GM12878 (cell line): Measurements from ENCODE around the gene NRP1. TPM values are rescaled to one million over a fixed set of nuclear protein-coding genes. Genes with fewer than 3 reads are reported as not detected.

Source experiments
- ATAC-seq: fragments of 200-7000 bp; cut with Tn5 transposase; 3 replicates; pipeline ENCODE4 v1.9.1; 2020; ENCODE audit warnings: mild to moderate bottlenecking, moderate library complexity
- BruUV-seq: library from RNA; stranded (reverse); fragments of 400-500 nt; replicated peaks from 2 replicates; lab custom pipeline; 2021; lab: Mats Ljungman, UMichigan
- CTCF ChIA-PET: fragments of 300-600 bp; sonication (Branson Sonifier 250); formaldehyde crosslinking; extraction: SDS; loops from one replicate; lab custom pipeline; 2021; ENCODE audit warnings: inconsistent platforms; lab: Yijun Ruan, JAX
- POLR2A ChIA-PET: fragments of 350-600 bp; formaldehyde crosslinking; extraction: SDS; loops from one replicate; lab custom pipeline; 2021; ENCODE audit warnings: inconsistent platforms; lab: Charles Lee
- RAD21 ChIA-PET: fragments of 300-600 bp; sonication (Branson Sonifier 250); formaldehyde crosslinking; loops from one replicate; lab custom pipeline; 2023; ENCODE audit warnings: antibody characterized with exemption; ENCODE audit not compliant: unreplicated experiment; lab: Charles Lee
- SMC1A ChIA-PET: fragments of 300-600 bp; sonication (Branson Sonifier 250); formaldehyde crosslinking; loops from one replicate; lab custom pipeline; 2023; ENCODE audit not compliant: unreplicated experiment, uncharacterized antibody; lab: Charles Lee
- DNase-seq: peaks from one replicate; pipeline ENCODE4 v3.0.0-alpha.2; 2011; ENCODE audit warnings: low read depth, low spot score
- FAIRE-seq: peaks from 3 replicates; lab custom pipeline; 2011; peaks lifted over from hg19 to GRCh38; lab: Jason Lieb, UNC
- H2AFZ ChIP-seq: 2 replicates; pipeline ENCODE4 v1.6.0; 2011; ENCODE audit warnings: low read depth, low read length, control low read depth; ENCODE audit not compliant: control insufficient read depth
- H3K27ac ChIP-seq: 2 replicates; pipeline ENCODE4 v1.5.1; 2011; ENCODE audit warnings: control low read depth; ENCODE audit not compliant: control insufficient read depth, insufficient read depth
- H3K27me3 ChIP-seq, 2 experiments: replicated peaks in 1 of 2; 2 replicates each; pipeline versions ENCODE4 v1.6.0 to v1.6.1; 2011; ENCODE audit warnings: low read length in 1 of 2; ENCODE audit not compliant: control insufficient read depth in 2 of 2, insufficient read depth in 2 of 2
- H3K36me3 ChIP-seq, 2 experiments: 2 replicates each; pipeline ENCODE4 v1.5.1; 2011; ENCODE audit warnings: low read length in 1 of 2; ENCODE audit not compliant: control insufficient read depth in 2 of 2, insufficient read depth in 2 of 2
- H3K4me1 ChIP-seq: 2 replicates; pipeline ENCODE4 v1.6.1; 2011; ENCODE audit warnings: mild to moderate bottlenecking, low read length, moderate library complexity, mixed read lengths; ENCODE audit not compliant: control insufficient read depth, insufficient read depth
- H3K4me2 ChIP-seq: 2 replicates; pipeline ENCODE4 v1.6.0; 2011; ENCODE audit warnings: control low read depth; ENCODE audit not compliant: control insufficient read depth, insufficient read depth
- H3K4me3 ChIP-seq: fragments of 200-600 bp; sonication (generic); 2 replicates; pipeline ENCODE4 v1.5.1; 2016
- H3K79me2 ChIP-seq: 2 replicates; pipeline ENCODE4 v1.6.0; 2011; ENCODE audit warnings: low read length; ENCODE audit not compliant: control insufficient read depth, insufficient read depth
- H3K9ac ChIP-seq: 2 replicates; pipeline ENCODE4 v1.8.0; 2011; ENCODE audit warnings: low read length, control low read depth, mixed read lengths; ENCODE audit not compliant: control insufficient read depth, insufficient read depth
- H3K9me3 ChIP-seq: replicated peaks from 3 replicates; pipeline ENCODE4 v1.5.1; 2011; ENCODE audit warnings: mild to moderate bottlenecking, low read length; ENCODE audit not compliant: control insufficient read depth, insufficient read depth
- H4K20me1 ChIP-seq: 2 replicates; pipeline ENCODE4 v1.6.0; 2011; ENCODE audit not compliant: control insufficient read depth, insufficient read depth
- BRCA1 ChIP-seq: IDR thresholded peaks from 2 replicates; pipeline ENCODE4 v1.6.1; 2011; ENCODE audit warnings: low read depth, low read length, improper control_type of control experiment
- CREM ChIP-seq: IDR thresholded peaks from 2 replicates; pipeline ENCODE4 v1.6.1; 2014; ENCODE audit warnings: antibody characterized with exemption, low read depth
- FOXM1 ChIP-seq: IDR thresholded peaks from 2 replicates; pipeline ENCODE4 v1.6.1; 2012; ENCODE audit warnings: low read depth, mild to moderate bottlenecking, inconsistent platforms, low read length, moderate library complexity
- GABPA ChIP-seq: IDR thresholded peaks from 2 replicates; pipeline ENCODE4 v1.6.1; 2014; ENCODE audit warnings: antibody characterized with exemption, low read depth, mild to moderate bottlenecking, inconsistent platforms
- HDAC6 ChIP-seq: fragments of 200-600 bp; sonication (generic); IDR thresholded peaks from one replicate; pipeline ENCODE4 v1.8.0; 2017; ENCODE audit warnings: antibody characterized with exemption; ENCODE audit not compliant: unreplicated experiment
- KDM1A ChIP-seq: fragments of 200-600 bp; sonication (generic); IDR thresholded peaks from 2 replicates; pipeline ENCODE4 v1.6.1; 2016; ENCODE audit warnings: borderline replicate concordance
- MTA2 ChIP-seq: fragments of 450-650 bp; IDR thresholded peaks from 2 replicates; pipeline ENCODE4 v1.6.1; 2016; ENCODE audit warnings: low read depth, mild to moderate bottlenecking, moderate library complexity
- MTA3 ChIP-seq: IDR thresholded peaks from 2 replicates; pipeline ENCODE4 v1.6.1; 2012; ENCODE audit warnings: low read length, inconsistent platforms, borderline replicate concordance
- NFXL1 ChIP-seq: fragments of 450-650 bp; IDR thresholded peaks from 2 replicates; pipeline ENCODE4 v1.6.1; 2017; ENCODE audit warnings: antibody characterized with exemption, mild to moderate bottlenecking, borderline replicate concordance
- NR2C2 ChIP-seq: IDR thresholded peaks from 2 replicates; pipeline ENCODE4 v1.6.1; 2011; ENCODE audit warnings: borderline replicate concordance, low read depth; ENCODE audit not compliant: control insufficient read depth, insufficient read length
- NR2F1 ChIP-seq: fragments of 450-650 bp; conservative IDR thresholded peaks from 2 replicates; pipeline ENCODE4 v1.6.1; 2017; ENCODE audit warnings: mild to moderate bottlenecking
- PML ChIP-seq: IDR thresholded peaks from 2 replicates; pipeline ENCODE4 v1.6.1; 2012; ENCODE audit warnings: low read length, inconsistent platforms
- WGBS: methylation state at CpG from one replicate; pipeline ENCODE4 v1.1.6; 2016; ENCODE audit warnings: low lambda C conversion rate; ENCODE audit not compliant: insufficient replicate concordance, insufficient coverage; ENCODE audit errors: missing lambda C conversion rate; 5-methylcytosine and 5-hydroxymethylcytosine counted together
- in situ Hi-C: fragments of 300-500 bp; cut with MboI; formaldehyde crosslinking; loops from 9 replicates; pipeline ENCODE4 v1.14.3; 2018; ENCODE audit warnings: mixed read lengths
- intact Hi-C: fragments of 100-400 bp; cut with micrococcal nuclease; formaldehyde crosslinking; loops from one replicate; pipeline ENCODE4 v1.14.2; 2022; ENCODE audit not compliant: unreplicated experiment
- polyA plus RNA-seq, 11 experiments: library from polyadenylated mRNA; depleted of rRNA in 4 of 11; unstranded in 6 of 11; stranded (reverse) in 5 of 11; fragments of >200 nt; fragmentation: Nextera tagmentation in 4 of 11; fragmentation: Illumina TruSeq in 1 of 11; extraction: Ambion mirVana in 4 of 11; extraction: Trizol in 1 of 11; gene quantifications; 1 replicate in 1 of 11; 2 replicates in 10 of 11; pipeline versions ENCODE4 v1.2.1 to v1.2.3, GENCODE V29; 2011 to 2016; ENCODE audit warnings: inconsistent platforms in 2 of 11, missing spikeins in 2 of 11, low read depth in 1 of 11
- total RNA-seq, 4 experiments: library from RNA; depleted of rRNA in 3 of 4; stranded (reverse); fragments of >200 nt in 3 of 4; fragmentation: Illumina TruSeq in 1 of 4; extraction: Trizol in 1 of 4; gene quantifications; 2 replicates each; pipeline versions ENCODE4 v1.2.1 to v1.2.3, GENCODE V29; 2013 to 2021
- TF ChIP-seq, protein P1 (sequence below): fragments of 450-650 bp; IDR thresholded peaks from 2 replicates; pipeline ENCODE4 v1.6.1; 2017; ENCODE audit warnings: antibody characterized with exemption, mild to moderate bottlenecking, moderate library complexity
- TF ChIP-seq, protein P2 (sequence below): IDR thresholded peaks from 2 replicates; pipeline ENCODE4 v1.6.1; 2011; ENCODE audit warnings: borderline replicate concordance, low read depth, mild to moderate bottlenecking, moderate library complexity, low read length; ENCODE audit not compliant: insufficient read depth, poor library complexity, severe bottlenecking

The NRP1 gene
- total and polyA plus RNA-seq, 10 of the 15 experiments (the other 5 are each of a cell fraction or from before 2014, with no cell fraction given), result 0.11 to 12.1 (median 0.52) TPM

DNA sequence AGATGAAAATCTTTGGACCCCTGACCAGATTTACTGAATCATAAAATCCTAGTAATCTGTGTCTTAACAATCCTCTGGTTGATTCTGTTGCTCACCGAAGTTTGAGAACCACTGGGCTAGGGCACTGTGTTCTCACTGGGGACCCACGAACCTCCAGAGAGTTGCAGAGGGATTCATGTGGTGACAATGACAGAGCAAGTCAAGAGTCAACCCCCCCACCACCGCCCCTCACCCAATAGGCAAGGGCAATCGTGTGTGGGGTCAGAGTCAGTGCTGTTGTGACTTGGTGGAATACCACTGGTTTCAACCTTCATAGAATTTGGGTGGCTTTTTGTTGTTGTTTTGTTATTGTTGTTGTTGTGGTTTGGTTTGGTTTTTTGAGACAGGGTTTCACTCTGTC lies 23.5 kb upstream of the NRP1 start:
- FAIRE-seq (no peak), DNase-seq (no peak), ATAC-seq (no peak)
- Histone ChIP-seq H4K20me1 (no peaks in the 10 kb centered on the region), H3K27me3 (no peaks in the 10 kb centered on the region), H3K4me1 (no peaks in the 10 kb centered on the region), H3K9ac (no peak overlapping the region), H3K9me3 (no peaks in the 10 kb centered on the region), H2AFZ (no peak overlapping the region), H3K36me3 (no peaks in the 10 kb centered on the region), H3K79me2 (no peaks in the 10 kb centered on the region), H3K4me2 (no peak overlapping the region), H3K4me3 (no peak overlapping the region), H3K27ac (no peak overlapping the region)
- in situ Hi-C loops (no loop called here), intact Hi-C loops (no loop called here)
- TF ChIP-seq NFXL1, result no peak
- no peak for TF ChIP-seq BRCA1
- TF ChIP-seq GABPA, result no peak
- no TSS peak for BruUV-seq
- CTCF ChIA-PET, result interaction anchor here (1.6 kb wide), 1 partner anchor 15 kb away, joined by 7 read pairs; no protein-coding TSS in a partner anchor
- RAD21 ChIA-PET, result no interaction called here
- POLR2A ChIA-PET, result no interaction called here
- SMC1A ChIA-PET, result interaction anchor here (1.0 to 1.4 kb wide), 4 partner anchors 8 to 15 kb away, joined by 3 to 7 read pairs (median 4); no protein-coding TSS in a partner anchor
- 0% methylated on average over 4 of the region's 4 CpGs for WGBS

DNA sequence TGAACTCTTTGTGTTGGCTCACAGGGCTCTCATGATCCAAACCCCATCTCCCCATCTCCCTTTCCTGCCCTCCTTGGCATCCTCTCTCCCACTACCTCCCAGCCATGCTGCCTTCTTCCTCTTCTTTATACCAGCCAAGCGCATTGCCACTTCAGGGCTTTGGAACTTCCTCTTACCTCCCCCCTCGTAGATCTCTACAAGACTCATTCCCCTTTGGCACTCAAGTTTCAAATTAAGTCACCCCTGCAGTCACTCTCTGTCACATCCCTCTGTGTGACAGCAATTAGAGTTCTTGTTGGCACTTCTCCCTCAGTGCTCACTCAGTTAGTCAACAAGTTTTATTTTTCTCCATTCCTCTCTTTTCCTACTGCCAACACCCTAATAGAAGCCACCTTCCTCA lies 20.8 kb upstream of the NRP1 start:
- H3K4me2 ChIP-seq, result no peak overlapping the region
- H3K36me3 ChIP-seq, result no peaks in the 10 kb centered on the region
- RAD21 ChIA-PET, result no interaction called here
- no peak overlapping the region for H3K9ac ChIP-seq
- in situ Hi-C loops (no loop called here), intact Hi-C loops (no loop called here)
- WGBS, result 23% methylated on average over 2 of the region's 2 CpGs
- POLR2A ChIA-PET, result no interaction called here
- H4K20me1 ChIP-seq, result no peaks in the 10 kb centered on the region
- ATAC-seq (peak; percentile 60), DNase-seq (no peak), FAIRE-seq (no peak)
- SMC1A ChIA-PET, result interaction anchor here (0.6 to 2.3 kb wide), 5 partner anchors 13 to 379 kb away, joined by 3 to 7 read pairs (median 6); no protein-coding TSS in a partner anchor
- BruUV-seq, result no TSS peak
- H3K79me2 ChIP-seq, result no peaks in the 10 kb centered on the region
- no peak overlapping the region for H3K4me3 ChIP-seq
- no peak overlapping the region for H3K27ac ChIP-seq
- no peaks in the 10 kb centered on the region for H3K9me3 ChIP-seq
- H2AFZ ChIP-seq, result no peak overlapping the region
- CTCF ChIA-PET, result no interaction called here
- no peaks in the 10 kb centered on the region for H3K4me1 ChIP-seq
- H3K27me3 ChIP-seq, result no peaks in the 10 kb centered on the region
- TF ChIP-seq, protein P1, sequence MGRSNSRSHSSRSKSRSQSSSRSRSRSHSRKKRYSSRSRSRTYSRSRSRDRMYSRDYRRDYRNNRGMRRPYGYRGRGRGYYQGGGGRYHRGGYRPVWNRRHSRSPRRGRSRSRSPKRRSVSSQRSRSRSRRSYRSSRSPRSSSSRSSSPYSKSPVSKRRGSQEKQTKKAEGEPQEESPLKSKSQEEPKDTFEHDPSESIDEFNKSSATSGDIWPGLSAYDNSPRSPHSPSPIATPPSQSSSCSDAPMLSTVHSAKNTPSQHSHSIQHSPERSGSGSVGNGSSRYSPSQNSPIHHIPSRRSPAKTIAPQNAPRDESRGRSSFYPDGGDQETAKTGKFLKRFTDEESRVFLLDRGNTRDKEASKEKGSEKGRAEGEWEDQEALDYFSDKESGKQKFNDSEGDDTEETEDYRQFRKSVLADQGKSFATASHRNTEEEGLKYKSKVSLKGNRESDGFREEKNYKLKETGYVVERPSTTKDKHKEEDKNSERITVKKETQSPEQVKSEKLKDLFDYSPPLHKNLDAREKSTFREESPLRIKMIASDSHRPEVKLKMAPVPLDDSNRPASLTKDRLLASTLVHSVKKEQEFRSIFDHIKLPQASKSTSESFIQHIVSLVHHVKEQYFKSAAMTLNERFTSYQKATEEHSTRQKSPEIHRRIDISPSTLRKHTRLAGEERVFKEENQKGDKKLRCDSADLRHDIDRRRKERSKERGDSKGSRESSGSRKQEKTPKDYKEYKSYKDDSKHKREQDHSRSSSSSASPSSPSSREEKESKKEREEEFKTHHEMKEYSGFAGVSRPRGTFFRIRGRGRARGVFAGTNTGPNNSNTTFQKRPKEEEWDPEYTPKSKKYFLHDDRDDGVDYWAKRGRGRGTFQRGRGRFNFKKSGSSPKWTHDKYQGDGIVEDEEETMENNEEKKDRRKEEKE, result no peak
- TF ChIP-seq, protein P2, sequence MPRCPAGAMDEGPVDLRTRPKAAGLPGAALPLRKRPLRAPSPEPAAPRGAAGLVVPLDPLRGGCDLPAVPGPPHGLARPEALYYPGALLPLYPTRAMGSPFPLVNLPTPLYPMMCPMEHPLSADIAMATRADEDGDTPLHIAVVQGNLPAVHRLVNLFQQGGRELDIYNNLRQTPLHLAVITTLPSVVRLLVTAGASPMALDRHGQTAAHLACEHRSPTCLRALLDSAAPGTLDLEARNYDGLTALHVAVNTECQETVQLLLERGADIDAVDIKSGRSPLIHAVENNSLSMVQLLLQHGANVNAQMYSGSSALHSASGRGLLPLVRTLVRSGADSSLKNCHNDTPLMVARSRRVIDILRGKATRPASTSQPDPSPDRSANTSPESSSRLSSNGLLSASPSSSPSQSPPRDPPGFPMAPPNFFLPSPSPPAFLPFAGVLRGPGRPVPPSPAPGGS, result no peak
- TF ChIP-seq FOXM1 (no peak), HDAC6 (no peak), NR2F1 (no peak), PML (no peak), MTA3 (no peak), KDM1A (no peak), MTA2 (no peak), NR2C2 (no peak), CREM (no peak)
